H9 (cell line): Measurements from ENCODE around the gene PLLP. TPM values are rescaled to one million over a fixed set of nuclear protein-coding genes. Genes with fewer than 3 reads are reported as not detected.
A peak's percentile ranks its signal among the peaks of the same experiment; 100 is the strongest.

Experiments
- DNase-seq: peaks from one replicate; pipeline ENCODE4 v3.0.0-alpha.2; 2017
- H2AFZ ChIP-seq: one replicate; pipeline ENCODE4 v1.6.1; 2013; ENCODE audit warnings: mild to moderate bottlenecking, low read length, control low read depth, moderate library complexity
- H2AK5ac ChIP-seq: 2 replicates; pipeline ENCODE4 v1.6.1; 2013; ENCODE audit warnings: low read length, control low read depth, mixed read lengths; ENCODE audit not compliant: insufficient read length
- H2BK120ac ChIP-seq: one replicate; pipeline ENCODE4 v1.6.1; 2013; ENCODE audit warnings: low read depth, mild to moderate bottlenecking, low read length, control low read depth, inconsistent platforms; ENCODE audit not compliant: poor library complexity, severe bottlenecking
- H2BK12ac ChIP-seq: 2 replicates; pipeline ENCODE4 v1.6.1; 2013; ENCODE audit warnings: low read length, control low read depth, mixed read lengths, low read depth; ENCODE audit not compliant: insufficient read length
- H2BK15ac ChIP-seq: 2 replicates; pipeline ENCODE4 v1.6.1; 2013; ENCODE audit warnings: low read depth, low read length, control low read depth
- H2BK20ac ChIP-seq: one replicate; pipeline ENCODE4 v1.6.1; 2013; ENCODE audit warnings: low read depth, mild to moderate bottlenecking, low read length, control low read depth, inconsistent platforms; ENCODE audit not compliant: poor library complexity, severe bottlenecking
- H2BK5ac ChIP-seq: 2 replicates; pipeline ENCODE4 v1.6.1; 2013; ENCODE audit warnings: low read length, control low read depth, mixed read lengths; ENCODE audit not compliant: insufficient read length
- H3K14ac ChIP-seq: 2 replicates; pipeline ENCODE4 v1.6.1; 2013; ENCODE audit warnings: low read length, control low read depth; ENCODE audit not compliant: insufficient read depth
- H3K18ac ChIP-seq: 2 replicates; pipeline ENCODE4 v1.6.1; 2013; ENCODE audit warnings: low read depth, mild to moderate bottlenecking, mixed read lengths, low read length, control low read depth; ENCODE audit not compliant: insufficient read length
- H3K23ac ChIP-seq: 2 replicates; pipeline ENCODE4 v1.6.1; 2013; ENCODE audit warnings: low read length, control low read depth, mixed read lengths, low read depth; ENCODE audit not compliant: insufficient read length
- H3K23me2 ChIP-seq: 2 replicates; pipeline ENCODE4 v1.6.1; 2013; ENCODE audit warnings: low read depth, mild to moderate bottlenecking, mixed read lengths, low read length, control low read depth; ENCODE audit not compliant: insufficient read length, poor library complexity, severe bottlenecking
- H3K27ac ChIP-seq: 2 replicates; pipeline ENCODE4 v1.5.1; 2013; ENCODE audit warnings: low read length, control low read depth, mixed read lengths, low read depth; ENCODE audit not compliant: insufficient read length
- H3K27me3 ChIP-seq: 2 replicates; pipeline ENCODE4 v1.6.1; 2013; ENCODE audit warnings: low read length, control low read depth, inconsistent platforms; ENCODE audit not compliant: insufficient read depth
- H3K4ac ChIP-seq: 2 replicates; pipeline ENCODE4 v1.6.1; 2013; ENCODE audit warnings: low read depth, mild to moderate bottlenecking, control low read depth, inconsistent platforms, low read length, moderate library complexity
- H3K4me1 ChIP-seq: 2 replicates; pipeline ENCODE4 v1.6.1; 2013; ENCODE audit warnings: low read length, control low read depth, inconsistent platforms; ENCODE audit not compliant: insufficient read depth
- H3K4me2 ChIP-seq: 2 replicates; pipeline ENCODE4 v1.6.1; 2013; ENCODE audit warnings: low read length, control low read depth, mixed read lengths; ENCODE audit not compliant: insufficient read length, insufficient read depth
- H3K56ac ChIP-seq: 2 replicates; pipeline ENCODE4 v1.6.1; 2013; ENCODE audit warnings: low read depth, mild to moderate bottlenecking, mixed read lengths, low read length, control low read depth; ENCODE audit not compliant: insufficient read length
- H3K79me1 ChIP-seq: 2 replicates; pipeline ENCODE4 v1.6.1; 2013; ENCODE audit warnings: low read depth, mild to moderate bottlenecking, moderate library complexity, low read length, control low read depth, inconsistent platforms; ENCODE audit not compliant: insufficient read depth, poor library complexity, severe bottlenecking
- H3K79me2 ChIP-seq: 2 replicates; pipeline ENCODE4 v1.6.1; 2013; ENCODE audit warnings: low read length, control low read depth, inconsistent platforms; ENCODE audit not compliant: insufficient read depth
- H3K9ac ChIP-seq: 2 replicates; pipeline ENCODE4 v1.6.1; 2013; ENCODE audit warnings: low read length, control low read depth, mixed read lengths; ENCODE audit not compliant: insufficient read length; ENCODE audit errors: extremely low read depth
- H3K9me3 ChIP-seq: one replicate; pipeline ENCODE4 v1.6.1; 2013; ENCODE audit warnings: low read depth, low read length, inconsistent platforms; ENCODE audit not compliant: control insufficient read depth
- H3T11ph ChIP-seq: one replicate; pipeline ENCODE4 v1.6.1; 2013; ENCODE audit warnings: mild to moderate bottlenecking, low read length, control low read depth, inconsistent platforms
- H4K20me1 ChIP-seq: one replicate; pipeline ENCODE4 v1.6.1; 2013; ENCODE audit not compliant: control insufficient read depth, insufficient read length, insufficient read depth
- H4K5ac ChIP-seq: 2 replicates; pipeline ENCODE4 v1.6.1; 2013; ENCODE audit warnings: low read depth, mild to moderate bottlenecking, mixed read lengths, low read length, control low read depth; ENCODE audit not compliant: insufficient read length
- H4K8ac ChIP-seq: replicated peaks from 2 replicates; pipeline ENCODE4 v1.6.1; 2013; ENCODE audit warnings: low read length, control low read depth, mixed read lengths, low read depth; ENCODE audit not compliant: insufficient read length
- H4K91ac ChIP-seq: 2 replicates; pipeline ENCODE4 v1.6.1; 2013; ENCODE audit warnings: low read depth, mild to moderate bottlenecking, moderate library complexity, mixed read lengths, low read length, control low read depth; ENCODE audit not compliant: insufficient read length
- H3K27ac Mint-ChIP-seq, 3 experiments: 2 replicates in 2 of 3; 3 replicates in 1 of 3; pipeline ENCODE4 v1.8.0; 2020 to 2021; ENCODE audit warnings: mixed read lengths in 3 of 3, mild to moderate bottlenecking in 1 of 3, moderate library complexity in 1 of 3
- H3K27me3 Mint-ChIP-seq: 2 replicates; pipeline ENCODE4 v1.8.0; 2021; ENCODE audit warnings: low read depth, mild to moderate bottlenecking, moderate library complexity, mixed read lengths
- H3K36me3 Mint-ChIP-seq, 3 experiments: 2 replicates in 2 of 3; 3 replicates in 1 of 3; pipeline ENCODE4 v1.8.0; 2020 to 2021; ENCODE audit warnings: low read depth in 3 of 3, mixed read lengths in 3 of 3; ENCODE audit not compliant: insufficient read depth in 1 of 3
- H3K4me1 Mint-ChIP-seq, 2 experiments: 2 replicates each; pipeline ENCODE4 v1.8.0; 2020; ENCODE audit warnings: mixed read lengths in 2 of 2
- H3K4me3 Mint-ChIP-seq, 2 experiments: 2 replicates in 1 of 2; 3 replicates in 1 of 2; pipeline ENCODE4 v1.8.0; 2020 to 2021; ENCODE audit warnings: mild to moderate bottlenecking in 2 of 2, mixed read lengths in 2 of 2, moderate library complexity in 1 of 2
- H3K9me3 Mint-ChIP-seq, 2 experiments: 2 replicates in 1 of 2; 3 replicates in 1 of 2; pipeline ENCODE4 v1.8.0; 2020; ENCODE audit warnings: mild to moderate bottlenecking in 2 of 2, mixed read lengths in 2 of 2, moderate library complexity in 1 of 2
- WGBS: extraction: QIAGEN DNeasy Blood & Tissue Kit; methylation state at CpG from one replicate; pipeline ENCODE4 v1.1.7; 2013; ENCODE audit warnings: missing lambda C conversion rate, low lambda C conversion rate, mixed read lengths; ENCODE audit not compliant: insufficient read length; ENCODE audit errors: extremely low coverage; 5-methylcytosine and 5-hydroxymethylcytosine counted together
- total RNA-seq: library from RNA; stranded (reverse); gene quantifications from 2 replicates; pipeline ENCODE4 v1.2.1, GENCODE V29; 2021
- TF ChIP-seq, protein P1 (sequence below): fragments of 200-600 bp; sonication (generic); conservative IDR thresholded peaks from 3 replicates; pipeline ENCODE4 v1.8.0; 2021; ENCODE audit warnings: antibody characterized with exemption, mild to moderate bottlenecking

PLLP gene
- total RNA-seq, 1 experiment from 2014 or later = 1.8 TPM

DNA sequence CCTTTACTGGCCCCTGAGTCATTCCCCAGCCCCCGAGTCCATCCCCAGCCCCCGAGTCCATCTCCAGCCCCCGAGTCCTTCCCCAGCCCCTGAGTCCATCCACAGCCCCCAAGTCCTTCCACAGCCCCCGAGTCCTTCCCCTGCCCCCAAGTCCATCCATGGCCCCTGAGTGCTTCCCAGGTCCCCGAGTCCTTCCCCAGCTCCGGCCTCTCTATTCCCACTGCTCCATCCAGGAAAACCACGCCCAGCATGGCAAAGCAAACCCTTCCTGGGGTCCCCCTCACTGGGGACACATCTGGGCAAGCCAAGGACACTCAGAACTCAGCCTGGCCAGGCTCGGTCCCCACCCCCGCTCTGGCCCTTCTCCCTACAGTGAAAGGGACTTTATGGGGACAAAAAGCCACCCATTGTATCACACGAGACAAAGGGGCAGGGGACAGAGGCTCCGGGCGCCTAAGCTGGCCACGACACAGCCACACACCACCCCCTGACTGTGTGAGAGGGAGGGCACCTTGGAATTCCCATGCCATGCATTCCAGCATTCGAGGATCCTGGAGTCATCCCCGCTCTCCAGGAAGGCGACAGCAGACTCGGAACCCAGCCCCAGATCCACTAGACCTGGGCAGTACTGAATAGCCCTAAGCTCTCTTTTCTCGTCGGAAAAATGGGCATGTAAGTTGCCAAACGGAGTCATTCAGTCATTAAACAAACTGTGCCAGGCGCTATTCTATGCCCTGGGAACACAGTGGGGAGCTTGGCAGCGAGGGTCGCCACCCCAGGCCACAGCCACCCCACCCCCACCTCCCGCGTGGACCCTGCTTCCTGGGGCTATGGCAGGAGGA lies 14.0 kb downstream of the PLLP start:
- Histone ChIP-seq H4K5ac (no peak overlapping the region), H3K27ac (no peak overlapping the region), H3K14ac (no peak overlapping the region), H4K91ac (no peak overlapping the region), H4K8ac (no peak overlapping the region), H3K4me1 (peaks cover 2% of the 10 kb centered on the region; the same call in 1 of the 2 replicates), H3K79me2 (no peaks in the 10 kb centered on the region), H2BK20ac (no peak overlapping the region), H3K56ac (no peak overlapping the region), H2BK15ac (no peak overlapping the region), H2AFZ (no peak overlapping the region), H3K23me2 (no peaks in the 10 kb centered on the region), H3K79me1 (no peaks in the 10 kb centered on the region), H2BK120ac (no peak overlapping the region), H3K18ac (peak overlapping the region; percentile 6), H3K27me3 (no peaks in the 10 kb centered on the region), H3K9ac (no peak overlapping the region), H3T11ph (no peak overlapping the region), H3K23ac (no peak overlapping the region), H2BK5ac (no peak overlapping the region), H4K20me1 (no peaks in the 10 kb centered on the region), H2AK5ac (no peak overlapping the region), H2BK12ac (no peak overlapping the region), H3K4me2 (no peak overlapping the region), H3K9me3 (no peaks in the 10 kb centered on the region), H3K4ac (no peak overlapping the region)
- Mint-ChIP-seq H3K27ac (no peak overlapping the region; a peak in 1 of 7 replicates), H3K4me1 (peaks cover 15 to 28% of the 10 kb centered on the region in 2 experiments), H3K27me3 (no peaks in the 10 kb centered on the region), H3K4me3 (no peak overlapping the region), H3K9me3 (no peaks in the 10 kb centered on the region), H3K36me3 (no peaks in the 10 kb centered on the region)
- TF ChIP-seq, protein P1, sequence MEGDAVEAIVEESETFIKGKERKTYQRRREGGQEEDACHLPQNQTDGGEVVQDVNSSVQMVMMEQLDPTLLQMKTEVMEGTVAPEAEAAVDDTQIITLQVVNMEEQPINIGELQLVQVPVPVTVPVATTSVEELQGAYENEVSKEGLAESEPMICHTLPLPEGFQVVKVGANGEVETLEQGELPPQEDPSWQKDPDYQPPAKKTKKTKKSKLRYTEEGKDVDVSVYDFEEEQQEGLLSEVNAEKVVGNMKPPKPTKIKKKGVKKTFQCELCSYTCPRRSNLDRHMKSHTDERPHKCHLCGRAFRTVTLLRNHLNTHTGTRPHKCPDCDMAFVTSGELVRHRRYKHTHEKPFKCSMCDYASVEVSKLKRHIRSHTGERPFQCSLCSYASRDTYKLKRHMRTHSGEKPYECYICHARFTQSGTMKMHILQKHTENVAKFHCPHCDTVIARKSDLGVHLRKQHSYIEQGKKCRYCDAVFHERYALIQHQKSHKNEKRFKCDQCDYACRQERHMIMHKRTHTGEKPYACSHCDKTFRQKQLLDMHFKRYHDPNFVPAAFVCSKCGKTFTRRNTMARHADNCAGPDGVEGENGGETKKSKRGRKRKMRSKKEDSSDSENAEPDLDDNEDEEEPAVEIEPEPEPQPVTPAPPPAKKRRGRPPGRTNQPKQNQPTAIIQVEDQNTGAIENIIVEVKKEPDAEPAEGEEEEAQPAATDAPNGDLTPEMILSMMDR = no peak
- no peak for DNase-seq
- WGBS = no CpG with 5 or more reads among the region's 25 CpGs
